Endodermal cell (in vitro differentiated cells): Measurements from ENCODE around the gene PSMB9. TPM values are rescaled to one million over a fixed set of nuclear protein-coding genes. Genes with fewer than 3 reads are reported as not detected.

Experiments
- DNase-seq: peaks from one replicate; pipeline ENCODE4 v3.0.0-alpha.2; 2017
- H3K27ac ChIP-seq: 2 replicates; pipeline ENCODE4 v1.5.1; 2013; ENCODE audit warnings: mild to moderate bottlenecking, low read depth, low read length, moderate library complexity
- H3K27me3 ChIP-seq: 2 replicates; pipeline ENCODE4 v1.6.1; 2013; ENCODE audit warnings: mild to moderate bottlenecking, low read length, moderate library complexity; ENCODE audit not compliant: insufficient read depth, control insufficient read depth, poor library complexity, severe bottlenecking
- H3K36me3 ChIP-seq: 2 replicates; pipeline ENCODE4 v1.7.0; 2013; ENCODE audit warnings: mild to moderate bottlenecking, low read length, moderate library complexity; ENCODE audit not compliant: control insufficient read depth, insufficient read depth
- H3K4me1 ChIP-seq: one replicate; pipeline ENCODE4 v1.7.0; 2013; ENCODE audit warnings: low read length; ENCODE audit not compliant: control insufficient read depth, insufficient read depth
- H3K4me3 ChIP-seq: 2 replicates; pipeline ENCODE4 v1.5.1; 2013; ENCODE audit warnings: mild to moderate bottlenecking, low read length, moderate library complexity
- H3K9ac ChIP-seq: 2 replicates; pipeline ENCODE4 v1.6.1; 2013; ENCODE audit warnings: mild to moderate bottlenecking, low read length, moderate library complexity; ENCODE audit not compliant: poor library complexity, severe bottlenecking; ENCODE audit errors: extremely low read depth
- H3K9me3 ChIP-seq: 2 replicates; pipeline ENCODE4 v1.6.1; 2013; ENCODE audit warnings: mild to moderate bottlenecking, low read length, moderate library complexity; ENCODE audit not compliant: control insufficient read depth
- H3K27ac Mint-ChIP-seq: 2 replicates; pipeline ENCODE4 v1.8.0; 2020; ENCODE audit warnings: mixed read lengths
- H3K27me3 Mint-ChIP-seq: 2 replicates; pipeline ENCODE4 v1.8.0; 2021; ENCODE audit warnings: mild to moderate bottlenecking, mixed read lengths; ENCODE audit not compliant: insufficient read depth
- H3K36me3 Mint-ChIP-seq: 2 replicates; pipeline ENCODE4 v1.8.0; 2020; ENCODE audit warnings: low read depth, mixed read lengths
- H3K4me1 Mint-ChIP-seq: 2 replicates; pipeline ENCODE4 v1.8.0; 2020; ENCODE audit warnings: mixed read lengths
- H3K4me3 Mint-ChIP-seq: 2 replicates; pipeline ENCODE4 v1.8.0; 2020; ENCODE audit warnings: mild to moderate bottlenecking, moderate library complexity, mixed read lengths
- H3K9me3 Mint-ChIP-seq: 2 replicates; pipeline ENCODE4 v1.8.0; 2020; ENCODE audit warnings: mild to moderate bottlenecking, mixed read lengths
- WGBS, 2 experiments: methylation state at CpG; one replicate each; pipeline versions ENCODE4 v1.1.5 to v1.1.7; 2013; ENCODE audit warnings: missing lambda C conversion rate in 2 of 2, mixed read lengths in 1 of 2; ENCODE audit not compliant: insufficient coverage in 1 of 2, insufficient read length in 1 of 2; 5-methylcytosine and 5-hydroxymethylcytosine counted together
- total RNA-seq, 2 donors: library from RNA; stranded (reverse); fragmentation: NEBNext Ultra II Directional in 1 of 2; extraction: Animal tissue kit (Norgen Biotek cat#: 25700) in 1 of 2; gene quantifications; 2 replicates in 1 of 2; 3 replicates in 1 of 2; pipeline ENCODE4 v1.2.1, GENCODE V29; 2021
- TF ChIP-seq, protein P1 (sequence below): fragments of 200-600 bp; sonication (generic); conservative IDR thresholded peaks from 2 replicates; pipeline ENCODE4 v1.5.0; 2021; ENCODE audit warnings: antibody characterized with exemption, mild to moderate bottlenecking

PSMB9 gene
- total RNA-seq, 2 donors from 2014 or later, result not detected

DNA sequence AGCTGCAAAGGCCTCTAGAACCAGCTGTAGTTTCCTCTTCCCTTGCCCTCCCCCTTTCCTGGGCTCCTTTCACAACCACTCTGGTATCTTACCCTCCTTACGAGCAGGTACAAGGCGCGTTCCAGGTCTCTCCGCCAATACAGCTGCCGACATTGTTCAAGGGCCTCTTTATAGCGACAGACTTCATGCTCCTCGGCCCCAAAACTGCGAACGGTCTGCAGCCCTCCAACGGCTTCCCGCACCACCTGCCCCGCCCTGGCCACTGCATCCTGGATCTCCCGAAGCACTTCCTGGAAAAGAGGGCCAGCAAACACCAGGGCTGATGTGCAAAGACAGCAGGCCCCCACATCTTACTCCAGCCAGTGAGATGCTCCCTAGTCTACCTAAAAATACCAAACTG lies 21.5 kb upstream of the PSMB9 start:
- no peak for DNase-seq

DNA sequence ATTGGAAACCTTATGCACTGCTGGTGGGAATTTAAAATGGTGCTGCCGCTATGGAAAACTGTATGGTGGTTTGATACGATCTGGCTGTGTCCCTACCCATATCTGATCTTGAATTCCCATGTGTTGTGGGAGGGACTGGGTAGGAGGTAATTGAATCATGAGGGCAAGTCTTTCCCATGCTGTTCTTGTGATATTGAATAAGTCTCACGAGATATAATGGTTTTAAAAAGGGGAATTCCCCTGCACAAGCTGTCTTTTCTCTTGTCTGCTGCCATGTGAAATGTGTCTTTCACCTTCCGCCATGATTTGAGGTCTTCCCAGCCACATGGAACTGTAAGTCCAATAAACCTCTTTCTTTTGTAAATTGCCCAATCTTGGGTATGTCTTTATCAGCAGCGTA lies 20.3 kb upstream of the PSMB9 start:
- 84 to 90% methylated on average over 5 of the region's 5 CpGs for WGBS, 2 experiments

More for the DNA sequence above, 21.5 kb upstream of the PSMB9 start:
- no peaks in the 10 kb centered on the region for H3K4me1 ChIP-seq
- Mint-ChIP-seq H3K27me3 (peaks cover 16% of the 10 kb centered on the region), H3K9me3 (no peaks in the 10 kb centered on the region), H3K27ac (no peak overlapping the region), H3K4me3 (no peak overlapping the region), H3K4me1 (peaks cover 4% of the 10 kb centered on the region), H3K36me3 (no peaks in the 10 kb centered on the region)
- H3K36me3 ChIP-seq, result no peaks in the 10 kb centered on the region
- no peak overlapping the region for H3K4me3 ChIP-seq
- H3K27ac ChIP-seq, result no peak overlapping the region
- TF ChIP-seq, protein P1, sequence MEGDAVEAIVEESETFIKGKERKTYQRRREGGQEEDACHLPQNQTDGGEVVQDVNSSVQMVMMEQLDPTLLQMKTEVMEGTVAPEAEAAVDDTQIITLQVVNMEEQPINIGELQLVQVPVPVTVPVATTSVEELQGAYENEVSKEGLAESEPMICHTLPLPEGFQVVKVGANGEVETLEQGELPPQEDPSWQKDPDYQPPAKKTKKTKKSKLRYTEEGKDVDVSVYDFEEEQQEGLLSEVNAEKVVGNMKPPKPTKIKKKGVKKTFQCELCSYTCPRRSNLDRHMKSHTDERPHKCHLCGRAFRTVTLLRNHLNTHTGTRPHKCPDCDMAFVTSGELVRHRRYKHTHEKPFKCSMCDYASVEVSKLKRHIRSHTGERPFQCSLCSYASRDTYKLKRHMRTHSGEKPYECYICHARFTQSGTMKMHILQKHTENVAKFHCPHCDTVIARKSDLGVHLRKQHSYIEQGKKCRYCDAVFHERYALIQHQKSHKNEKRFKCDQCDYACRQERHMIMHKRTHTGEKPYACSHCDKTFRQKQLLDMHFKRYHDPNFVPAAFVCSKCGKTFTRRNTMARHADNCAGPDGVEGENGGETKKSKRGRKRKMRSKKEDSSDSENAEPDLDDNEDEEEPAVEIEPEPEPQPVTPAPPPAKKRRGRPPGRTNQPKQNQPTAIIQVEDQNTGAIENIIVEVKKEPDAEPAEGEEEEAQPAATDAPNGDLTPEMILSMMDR, result no peak
- no peak overlapping the region for H3K9ac ChIP-seq
- no peaks in the 10 kb centered on the region for H3K9me3 ChIP-seq
- WGBS, 2 experiments, result 93 to 95% methylated on average over 11 to 13 of the region's 13 CpGs
- H3K27me3 ChIP-seq, result peaks cover 31% of the 10 kb centered on the region

DNA sequence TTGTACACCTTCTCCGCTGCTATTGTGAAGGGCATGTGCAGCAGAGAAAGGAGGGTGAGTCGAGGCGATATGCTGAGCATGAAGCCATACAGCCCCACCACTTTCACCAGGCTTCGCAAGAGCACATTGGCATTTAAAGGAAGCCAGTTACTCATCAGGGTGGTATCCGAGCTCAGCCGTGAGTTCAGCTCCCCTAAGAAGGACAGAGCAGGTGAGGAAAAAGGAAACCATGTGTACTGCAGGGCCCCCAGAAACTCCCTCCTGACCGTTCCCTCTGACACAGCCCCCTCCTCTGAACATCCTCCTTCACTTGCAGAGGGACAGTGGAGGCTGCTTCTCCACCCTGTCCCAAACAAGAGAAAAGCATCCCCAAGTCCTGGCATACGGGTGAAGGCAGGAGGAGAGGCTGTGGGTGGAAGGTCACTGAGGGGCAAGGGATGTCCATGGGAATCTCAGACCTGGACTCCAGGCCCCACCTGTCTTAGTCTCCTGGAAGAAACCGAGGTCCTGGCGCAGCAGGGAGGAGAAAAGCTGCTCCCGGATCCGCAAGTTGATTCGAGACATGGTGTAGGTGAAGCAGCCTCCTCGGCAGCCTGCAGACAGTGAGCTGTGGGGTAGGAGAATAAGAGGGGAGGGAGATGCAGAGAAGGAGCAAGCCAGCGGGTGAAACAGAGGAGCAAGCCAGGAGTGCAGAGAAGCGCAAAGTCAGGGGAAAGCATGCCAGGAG lies 18.7 kb upstream of the PSMB9 start:
- peaks cover 34% of the 10 kb centered on the region for H3K27me3 Mint-ChIP-seq
- WGBS, 2 experiments, result 85 to 90% methylated on average over 9 to 16 of the region's 16 CpGs
- H3K36me3 Mint-ChIP-seq, result no peaks in the 10 kb centered on the region

More for the DNA sequence above, 20.3 kb upstream of the PSMB9 start:
- H3K9me3 ChIP-seq, result no peaks in the 10 kb centered on the region
- H3K36me3 ChIP-seq, result no peaks in the 10 kb centered on the region
- TF ChIP-seq, protein P1, result no peak
- Mint-ChIP-seq H3K4me1 (peaks cover 4% of the 10 kb centered on the region), H3K27me3 (peaks cover 17% of the 10 kb centered on the region), H3K27ac (no peak overlapping the region), H3K4me3 (no peak overlapping the region), H3K9me3 (no peaks in the 10 kb centered on the region), H3K36me3 (no peaks in the 10 kb centered on the region)
- no peak overlapping the region for H3K27ac ChIP-seq
- DNase-seq, result no peak
- H3K4me1 ChIP-seq, result no peaks in the 10 kb centered on the region
- H3K4me3 ChIP-seq, result no peak overlapping the region
- H3K9ac ChIP-seq, result no peak overlapping the region
- H3K27me3 ChIP-seq, result peaks cover 35% of the 10 kb centered on the region

More for the DNA sequence above, 18.7 kb upstream of the PSMB9 start:
- Histone ChIP-seq H3K9ac (no peak overlapping the region), H3K36me3 (no peaks in the 10 kb centered on the region), H3K4me3 (no peak overlapping the region), H3K4me1 (no peaks in the 10 kb centered on the region), H3K27ac (no peak overlapping the region), H3K9me3 (no peaks in the 10 kb centered on the region), H3K27me3 (peaks cover 52% of the 10 kb centered on the region)
- Mint-ChIP-seq H3K4me3 (no peak overlapping the region), H3K4me1 (peaks cover 4% of the 10 kb centered on the region), H3K9me3 (no peaks in the 10 kb centered on the region), H3K27ac (no peak overlapping the region)
- TF ChIP-seq, protein P1, result no peak
- no peak for DNase-seq
